HEK293 (cell line): Measurements from ENCODE around the gene NEU4.

Experiments used
- GLIS1 ChIP-seq: fragments of 450-650 bp; formaldehyde crosslinking; IDR thresholded peaks from 2 replicates; pipeline ENCODE4 v1.5.1; 2016; ENCODE audit warnings: missing biosample characterization, missing genetic modification characterization
- OVOL3 ChIP-seq: fragments of 450-650 bp; formaldehyde crosslinking; IDR thresholded peaks from 2 replicates; pipeline ENCODE4 v1.5.1; 2016; ENCODE audit warnings: missing biosample characterization, missing genetic modification characterization
- ZBTB7A ChIP-seq: fragments of 450-650 bp; formaldehyde crosslinking; IDR thresholded peaks from 2 replicates; pipeline ENCODE4 v1.5.1; 2016; ENCODE audit warnings: low read depth, missing biosample characterization, missing genetic modification characterization
- ZFP3 ChIP-seq: fragments of 450-650 bp; formaldehyde crosslinking; IDR thresholded peaks from 2 replicates; pipeline ENCODE4 v1.5.1; 2016; ENCODE audit warnings: low read depth, missing biosample characterization, missing genetic modification characterization
- ZNF114 ChIP-seq: fragments of 450-650 bp; formaldehyde crosslinking; IDR thresholded peaks from 2 replicates; pipeline ENCODE4 v1.5.0; 2017; ENCODE audit warnings: missing biosample characterization, missing genetic modification characterization
- ZNF211 ChIP-seq: fragments of 450-650 bp; formaldehyde crosslinking; IDR thresholded peaks from 2 replicates; pipeline ENCODE4 v1.5.1; 2016; ENCODE audit warnings: low read depth, missing biosample characterization, missing genetic modification characterization
- ZNF354C ChIP-seq: fragments of 450-650 bp; formaldehyde crosslinking; IDR thresholded peaks from 2 replicates; pipeline ENCODE4 v1.5.1; 2016; ENCODE audit warnings: missing biosample characterization, missing genetic modification characterization, low read depth, borderline replicate concordance
- ZNF776 ChIP-seq: fragments of 450-650 bp; formaldehyde crosslinking; IDR thresholded peaks from 2 replicates; pipeline ENCODE4 v1.5.0; 2017; ENCODE audit warnings: missing biosample characterization, missing genetic modification characterization, borderline replicate concordance
- TF ChIP-seq, protein P1 (sequence below): fragments of 450-650 bp; formaldehyde crosslinking; optimal IDR thresholded peaks from 2 replicates; pipeline ENCODE3; 2016; ENCODE audit warnings: missing biosample characterization, mild to moderate bottlenecking, missing genetic modification characterization
- TF ChIP-seq, protein P2 (sequence below): fragments of 450-650 bp; formaldehyde crosslinking; IDR thresholded peaks from 2 replicates; pipeline ENCODE4 v1.5.1; 2016; ENCODE audit warnings: missing biosample characterization, missing genetic modification characterization
- TF ChIP-seq, protein P3 (sequence below): fragments of 450-650 bp; formaldehyde crosslinking; IDR thresholded peaks from 2 replicates; pipeline ENCODE4 v1.5.1; 2016; ENCODE audit warnings: missing biosample characterization, missing genetic modification characterization
- TF ChIP-seq, protein P4 (sequence below): fragments of 450-650 bp; formaldehyde crosslinking; IDR thresholded peaks from 2 replicates; pipeline ENCODE4 v1.5.1; 2016; ENCODE audit warnings: missing biosample characterization, missing genetic modification characterization
- TF ChIP-seq, protein P5 (sequence below): IDR thresholded peaks from 2 replicates; pipeline ENCODE4 v1.6.1; 2011; ENCODE audit warnings: mild to moderate bottlenecking, low read depth, low read length, borderline replicate concordance

DNA sequence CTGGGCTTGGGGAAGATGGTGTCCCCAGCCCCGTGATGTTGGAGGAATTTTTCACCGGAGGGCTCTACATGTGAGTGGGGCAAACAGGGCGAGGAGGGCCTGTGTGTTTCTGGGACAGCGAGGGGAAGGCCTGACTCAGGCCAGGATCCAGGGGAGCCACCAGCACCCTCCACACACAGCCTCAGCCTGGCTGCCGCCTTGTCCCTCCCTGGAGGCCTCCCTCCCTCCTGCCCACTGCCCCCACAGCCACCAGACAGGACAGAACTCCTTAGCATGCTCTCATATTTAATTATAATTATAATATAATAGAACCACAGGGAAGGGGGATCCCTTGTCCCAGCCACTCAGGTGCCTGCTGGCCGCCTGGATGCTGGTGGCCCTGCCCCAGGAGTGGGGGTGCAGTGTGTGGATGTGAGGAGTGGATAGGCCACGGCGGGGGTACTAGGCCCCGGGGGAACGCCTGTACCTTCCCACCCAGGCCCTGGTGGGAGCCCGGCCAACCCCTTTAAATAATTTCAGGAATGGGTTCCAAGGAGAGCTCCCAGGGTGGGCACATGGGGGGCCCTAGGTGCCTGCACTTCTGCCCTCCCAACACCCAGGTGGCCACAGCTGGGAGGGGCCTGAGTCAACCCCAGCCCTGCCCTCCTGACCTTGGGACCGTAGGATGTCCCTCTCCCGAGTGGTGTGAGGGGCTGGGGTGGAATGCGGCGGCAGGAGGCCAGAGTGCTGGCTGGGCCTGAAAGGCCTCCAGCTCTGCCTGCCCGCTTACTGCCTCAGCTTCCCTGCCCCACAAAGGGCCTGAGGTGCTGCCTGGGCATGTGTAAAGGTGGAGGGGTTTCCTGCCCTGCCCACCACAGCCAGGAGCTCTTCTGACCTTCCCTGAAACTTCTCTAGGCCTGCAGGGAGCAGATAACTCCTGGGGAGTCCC lies 40.9 kb downstream of the NEU4 start:
- TF ChIP-seq, protein P1, sequence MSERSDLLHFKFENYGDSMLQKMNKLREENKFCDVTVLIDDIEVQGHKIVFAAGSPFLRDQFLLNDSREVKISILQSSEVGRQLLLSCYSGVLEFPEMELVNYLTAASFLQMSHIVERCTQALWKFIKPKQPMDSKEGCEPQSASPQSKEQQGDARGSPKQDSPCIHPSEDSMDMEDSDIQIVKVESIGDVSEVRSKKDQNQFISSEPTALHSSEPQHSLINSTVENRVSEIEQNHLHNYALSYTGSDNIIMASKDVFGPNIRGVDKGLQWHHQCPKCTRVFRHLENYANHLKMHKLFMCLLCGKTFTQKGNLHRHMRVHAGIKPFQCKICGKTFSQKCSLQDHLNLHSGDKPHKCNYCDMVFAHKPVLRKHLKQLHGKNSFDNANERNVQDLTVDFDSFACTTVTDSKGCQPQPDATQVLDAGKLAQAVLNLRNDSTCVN (tag by site-specific recombination) = no peak
- TF ChIP-seq, protein P2, sequence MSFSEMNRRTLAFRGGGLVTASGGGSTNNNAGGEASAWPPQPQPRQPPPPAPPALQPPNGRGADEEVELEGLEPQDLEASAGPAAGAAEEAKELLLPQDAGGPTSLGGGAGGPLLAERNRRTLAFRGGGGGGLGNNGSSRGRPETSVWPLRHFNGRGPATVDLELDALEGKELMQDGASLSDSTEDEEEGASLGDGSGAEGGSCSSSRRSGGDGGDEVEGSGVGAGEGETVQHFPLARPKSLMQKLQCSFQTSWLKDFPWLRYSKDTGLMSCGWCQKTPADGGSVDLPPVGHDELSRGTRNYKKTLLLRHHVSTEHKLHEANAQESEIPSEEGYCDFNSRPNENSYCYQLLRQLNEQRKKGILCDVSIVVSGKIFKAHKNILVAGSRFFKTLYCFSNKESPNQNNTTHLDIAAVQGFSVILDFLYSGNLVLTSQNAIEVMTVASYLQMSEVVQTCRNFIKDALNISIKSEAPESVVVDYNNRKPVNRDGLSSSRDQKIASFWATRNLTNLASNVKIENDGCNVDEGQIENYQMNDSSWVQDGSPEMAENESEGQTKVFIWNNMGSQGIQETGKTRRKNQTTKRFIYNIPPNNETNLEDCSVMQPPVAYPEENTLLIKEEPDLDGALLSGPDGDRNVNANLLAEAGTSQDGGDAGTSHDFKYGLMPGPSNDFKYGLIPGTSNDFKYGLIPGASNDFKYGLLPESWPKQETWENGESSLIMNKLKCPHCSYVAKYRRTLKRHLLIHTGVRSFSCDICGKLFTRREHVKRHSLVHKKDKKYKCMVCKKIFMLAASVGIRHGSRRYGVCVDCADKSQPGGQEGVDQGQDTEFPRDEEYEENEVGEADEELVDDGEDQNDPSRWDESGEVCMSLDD (tag by site-specific recombination) = no peak
- TF ChIP-seq ZNF114 (tag by site-specific recombination) (no peak), ZBTB7A (tag by site-specific recombination) (no peak), GLIS1 (tag by site-specific recombination) (no peak), ZFP3 (tag by site-specific recombination) (no peak), OVOL3 (tag by site-specific recombination) (no peak), ZNF776 (tag by site-specific recombination) (no peak), ZNF354C (tag by site-specific recombination) (no peak), ZNF211 (tag by site-specific recombination) (no peak)
- TF ChIP-seq, protein P3, sequence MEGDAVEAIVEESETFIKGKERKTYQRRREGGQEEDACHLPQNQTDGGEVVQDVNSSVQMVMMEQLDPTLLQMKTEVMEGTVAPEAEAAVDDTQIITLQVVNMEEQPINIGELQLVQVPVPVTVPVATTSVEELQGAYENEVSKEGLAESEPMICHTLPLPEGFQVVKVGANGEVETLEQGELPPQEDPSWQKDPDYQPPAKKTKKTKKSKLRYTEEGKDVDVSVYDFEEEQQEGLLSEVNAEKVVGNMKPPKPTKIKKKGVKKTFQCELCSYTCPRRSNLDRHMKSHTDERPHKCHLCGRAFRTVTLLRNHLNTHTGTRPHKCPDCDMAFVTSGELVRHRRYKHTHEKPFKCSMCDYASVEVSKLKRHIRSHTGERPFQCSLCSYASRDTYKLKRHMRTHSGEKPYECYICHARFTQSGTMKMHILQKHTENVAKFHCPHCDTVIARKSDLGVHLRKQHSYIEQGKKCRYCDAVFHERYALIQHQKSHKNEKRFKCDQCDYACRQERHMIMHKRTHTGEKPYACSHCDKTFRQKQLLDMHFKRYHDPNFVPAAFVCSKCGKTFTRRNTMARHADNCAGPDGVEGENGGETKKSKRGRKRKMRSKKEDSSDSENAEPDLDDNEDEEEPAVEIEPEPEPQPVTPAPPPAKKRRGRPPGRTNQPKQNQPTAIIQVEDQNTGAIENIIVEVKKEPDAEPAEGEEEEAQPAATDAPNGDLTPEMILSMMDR (tag by site-specific recombination) = no peak
- TF ChIP-seq, protein P4, sequence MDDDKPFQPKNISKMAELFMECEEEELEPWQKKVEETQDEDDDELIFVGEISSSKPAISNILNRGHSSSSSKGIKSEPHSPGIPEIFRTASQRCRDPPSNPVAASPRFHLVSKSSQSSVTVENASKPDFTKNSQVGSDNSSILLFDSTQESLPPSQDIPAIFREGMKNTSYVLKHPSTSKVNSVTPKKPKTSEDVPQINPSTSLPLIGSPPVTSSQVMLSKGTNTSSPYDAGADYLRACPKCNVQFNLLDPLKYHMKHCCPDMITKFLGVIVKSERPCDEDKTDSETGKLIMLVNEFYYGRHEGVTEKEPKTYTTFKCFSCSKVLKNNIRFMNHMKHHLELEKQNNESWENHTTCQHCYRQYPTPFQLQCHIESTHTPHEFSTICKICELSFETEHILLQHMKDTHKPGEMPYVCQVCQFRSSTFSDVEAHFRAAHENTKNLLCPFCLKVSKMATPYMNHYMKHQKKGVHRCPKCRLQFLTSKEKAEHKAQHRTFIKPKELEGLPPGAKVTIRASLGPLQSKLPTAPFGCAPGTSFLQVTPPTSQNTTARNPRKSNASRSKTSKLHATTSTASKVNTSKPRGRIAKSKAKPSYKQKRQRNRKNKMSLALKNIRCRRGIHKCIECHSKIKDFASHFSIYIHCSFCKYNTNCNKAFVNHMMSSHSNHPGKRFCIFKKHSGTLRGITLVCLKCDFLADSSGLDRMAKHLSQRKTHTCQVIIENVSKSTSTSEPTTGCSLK (tag by site-specific recombination) = no peak
- TF ChIP-seq, protein P5, sequence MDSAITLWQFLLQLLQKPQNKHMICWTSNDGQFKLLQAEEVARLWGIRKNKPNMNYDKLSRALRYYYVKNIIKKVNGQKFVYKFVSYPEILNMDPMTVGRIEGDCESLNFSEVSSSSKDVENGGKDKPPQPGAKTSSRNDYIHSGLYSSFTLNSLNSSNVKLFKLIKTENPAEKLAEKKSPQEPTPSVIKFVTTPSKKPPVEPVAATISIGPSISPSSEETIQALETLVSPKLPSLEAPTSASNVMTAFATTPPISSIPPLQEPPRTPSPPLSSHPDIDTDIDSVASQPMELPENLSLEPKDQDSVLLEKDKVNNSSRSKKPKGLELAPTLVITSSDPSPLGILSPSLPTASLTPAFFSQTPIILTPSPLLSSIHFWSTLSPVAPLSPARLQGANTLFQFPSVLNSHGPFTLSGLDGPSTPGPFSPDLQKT = no peak
